HL-60/S4 treated with phorbol 12-myristate 13-acetate at 8.2 ng/mL for 4 days and 3 days (cell line): ENCODE results near the gene PRRT1.

Source experiments
- in situ Hi-C: fragments of 300-500 bp; cut with MboI; formaldehyde crosslinking; loops from 2 replicates; pipeline ENCODE4 v1.15.0; 2022; ENCODE audit warnings: low sequenced_read_pairs

Gene PRRT1

GRCh38 chr6:32127717-32128592 is 23.8 kb downstream of the PRRT1 start, which contains the start of gene ATF6B:
Gene ATF6B (minus strand): TSS chr6:32128246. CDS start chr6:32128207, 39 bp downstream.
- in situ Hi-C loops = no loop called here

- in situ Hi-C loops = no loop called here
These were observed 24.4 kb downstream of the PRRT1 start for GRCh38 chr6:32127409-32127716.

DNA sequence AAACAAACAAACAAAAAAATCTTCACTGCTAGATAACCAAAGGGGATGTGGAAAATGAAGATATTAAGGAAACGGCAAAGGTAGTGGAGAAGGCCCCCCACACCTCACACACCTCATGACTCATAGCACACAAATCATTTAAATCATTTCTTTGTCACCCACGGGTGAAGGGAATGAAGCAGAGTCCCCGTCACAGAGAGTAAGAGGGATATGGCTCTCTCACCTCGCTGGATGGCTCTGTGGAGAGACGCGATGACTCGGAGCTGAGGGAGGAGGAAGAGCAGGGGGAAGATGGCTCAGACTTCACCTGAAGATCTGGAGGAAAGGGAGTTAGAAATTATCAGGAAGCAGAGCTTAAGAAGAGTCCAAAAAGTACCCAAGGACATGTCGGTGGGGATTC is 24.9 kb downstream of the PRRT1 start:
- in situ Hi-C loops = no loop called here

GRCh38 chr6:32123681-32124080 is 28.1 kb downstream of the PRRT1 start:
- in situ Hi-C loops = no loop called here

DNA sequence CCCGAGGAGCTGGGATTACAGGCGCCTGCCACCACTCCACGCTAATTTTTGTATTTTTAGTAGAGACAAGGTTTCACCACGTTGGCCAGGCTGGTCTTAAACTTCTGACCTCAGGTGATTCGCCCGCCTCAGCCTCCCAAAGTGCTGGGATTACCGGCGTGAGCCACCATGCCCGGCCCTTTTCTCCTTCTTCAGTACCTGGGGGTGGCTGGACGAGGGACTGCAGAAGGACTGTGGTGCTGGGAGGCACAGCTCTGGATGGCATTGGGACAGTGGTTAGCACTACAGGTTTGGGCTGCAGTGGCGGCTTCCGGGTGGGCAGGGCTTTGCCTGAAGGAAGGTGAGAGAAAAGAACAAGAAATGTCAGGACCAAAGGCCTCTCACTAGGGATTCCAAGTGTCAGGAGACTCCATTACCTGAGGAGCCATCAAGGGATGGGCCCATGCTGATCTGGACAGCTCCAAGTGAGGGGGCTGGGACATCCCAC is 31.1 kb downstream of the PRRT1 start:
- in situ Hi-C loops = no loop called here

DNA sequence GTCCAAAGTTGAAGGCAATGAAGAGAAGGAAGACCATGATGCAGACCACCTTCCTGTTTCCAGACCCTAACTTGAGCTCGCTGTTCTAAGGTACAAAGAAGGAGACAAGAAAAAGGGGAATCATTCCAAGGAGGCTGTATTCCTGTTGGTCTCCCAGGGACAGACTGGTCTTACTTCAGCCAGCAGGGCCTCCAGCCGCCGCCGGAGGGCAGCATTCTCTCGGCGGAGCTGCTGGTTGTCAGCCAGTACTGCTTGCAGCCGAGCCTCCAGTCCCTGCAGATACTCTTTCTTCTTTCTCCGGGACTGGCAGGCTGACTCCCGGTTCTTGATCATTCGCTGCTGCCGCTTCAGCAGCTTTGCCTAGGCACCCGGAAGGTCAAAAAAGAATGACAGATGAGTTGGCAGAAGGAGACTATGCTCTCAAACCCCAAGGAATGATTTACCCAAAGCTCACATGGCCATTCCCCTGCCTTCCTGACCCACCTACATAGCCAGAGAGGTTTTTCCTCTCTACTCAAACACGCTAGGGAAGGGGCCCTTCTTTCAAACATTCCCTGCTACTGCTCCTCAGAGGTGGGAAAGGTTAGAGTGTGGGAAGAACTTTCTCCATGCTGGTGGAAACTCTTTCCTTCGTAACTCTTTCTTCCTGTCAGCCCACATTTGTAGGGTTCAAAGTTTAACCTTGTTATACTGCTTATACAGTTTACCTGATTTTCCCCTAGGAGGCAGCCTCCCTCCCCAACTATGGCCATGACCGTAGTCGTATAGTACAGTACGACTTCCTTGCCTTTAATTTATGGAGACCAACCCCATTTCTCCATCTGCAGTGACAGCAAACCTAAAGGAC is 32.7 kb downstream of the PRRT1 start:
- in situ Hi-C loops = no loop called here

DNA sequence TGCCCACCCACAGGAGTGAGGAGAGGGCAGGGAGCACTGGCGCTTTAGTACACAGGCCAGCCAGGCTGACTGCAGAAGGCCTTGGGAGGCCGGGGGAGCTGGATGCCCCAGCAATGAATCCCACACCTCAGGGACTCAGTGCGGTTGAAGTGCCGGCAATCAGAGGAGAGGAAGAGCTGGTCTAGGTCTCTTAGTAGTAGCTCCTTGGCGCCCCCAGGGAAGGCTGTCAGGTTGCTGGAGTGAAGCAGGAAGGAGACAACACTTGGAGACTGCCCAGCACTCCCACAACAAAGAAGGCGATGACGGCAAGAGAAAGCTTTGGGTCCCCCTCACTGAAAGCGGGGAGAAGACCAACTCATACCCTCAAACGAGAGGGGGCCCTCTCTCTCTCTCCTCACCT is 34.3 kb downstream of the PRRT1 start:
- in situ Hi-C loops = no loop called here

GRCh38 chr6:32116674-32117073 is 35.1 kb downstream of the PRRT1 start:
- in situ Hi-C loops = no loop called here

DNA sequence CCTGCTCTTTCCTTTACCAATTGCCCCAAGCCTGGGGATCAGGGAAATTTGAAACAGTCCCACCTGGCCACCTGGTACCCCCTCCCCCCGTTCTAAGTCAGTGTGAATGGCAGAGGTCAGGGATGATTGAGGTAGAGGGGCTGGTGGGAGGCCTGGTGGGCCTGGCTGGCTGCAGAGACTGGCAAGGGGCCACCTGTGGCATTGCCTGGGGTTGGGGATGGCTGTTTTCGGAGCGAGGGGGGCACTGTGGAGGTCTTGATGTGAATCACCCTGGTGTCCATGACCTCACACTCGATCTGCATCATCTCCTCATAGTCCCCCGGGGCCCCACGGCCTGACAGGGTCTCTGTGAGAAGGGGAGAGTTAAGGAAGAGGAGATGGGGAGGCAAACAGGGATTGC is 36.1 kb downstream of the PRRT1 start:
- in situ Hi-C loops = no loop called here

GRCh38 chr6:32114796-32115195 is 36.9 kb downstream of the PRRT1 start:
- in situ Hi-C loops = no loop called here

DNA sequence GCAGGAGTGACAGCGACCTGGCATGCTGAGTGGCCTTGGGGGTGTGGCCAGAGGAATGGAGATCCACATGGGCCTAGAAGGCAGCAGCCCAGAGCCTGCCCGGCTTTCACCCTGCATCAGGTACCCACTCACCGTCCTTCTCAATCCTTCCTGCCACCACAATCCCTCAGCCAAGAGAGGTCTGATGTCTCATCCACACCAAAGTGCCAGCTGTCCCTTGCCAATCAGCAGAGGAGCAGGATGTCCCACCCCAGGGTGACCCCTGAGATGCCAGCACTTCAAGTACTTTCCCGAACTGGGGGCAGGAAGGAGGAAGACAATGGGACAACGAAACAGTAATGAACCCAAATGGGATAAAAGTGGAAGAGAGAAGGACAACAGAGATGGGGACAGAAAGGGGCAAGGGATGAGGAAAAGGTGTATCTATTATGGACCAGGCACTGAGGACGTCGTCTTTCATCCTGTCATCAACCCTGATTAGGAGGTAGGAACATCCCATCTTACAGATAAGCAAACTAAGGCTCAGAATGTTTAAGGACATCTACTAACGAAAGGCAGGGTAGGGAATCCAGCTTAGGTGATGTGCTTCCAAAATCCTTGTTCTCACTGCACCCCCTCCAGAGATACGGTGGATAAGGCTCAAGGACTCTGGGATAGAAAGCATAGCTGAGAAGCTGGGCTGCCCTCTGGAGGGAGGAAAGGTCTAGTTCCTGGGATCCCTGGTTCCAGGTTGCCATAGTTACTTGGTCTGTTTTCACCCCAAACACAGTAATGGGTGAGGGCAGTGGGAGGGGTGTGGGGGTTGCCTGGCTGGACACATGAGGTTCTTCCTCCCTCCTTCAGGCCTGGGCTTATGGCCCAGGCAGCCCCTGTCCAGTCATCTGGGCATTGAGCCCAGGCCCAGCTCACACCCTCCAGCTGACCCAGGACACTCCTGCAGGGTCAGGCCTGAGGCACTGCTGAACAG is 38.1 kb downstream of the PRRT1 start:
- in situ Hi-C loops = no loop called here

- in situ Hi-C loops = no loop called here
These were observed 39.2 kb downstream of the PRRT1 start for GRCh38 chr6:32112431-32112980.

DNA sequence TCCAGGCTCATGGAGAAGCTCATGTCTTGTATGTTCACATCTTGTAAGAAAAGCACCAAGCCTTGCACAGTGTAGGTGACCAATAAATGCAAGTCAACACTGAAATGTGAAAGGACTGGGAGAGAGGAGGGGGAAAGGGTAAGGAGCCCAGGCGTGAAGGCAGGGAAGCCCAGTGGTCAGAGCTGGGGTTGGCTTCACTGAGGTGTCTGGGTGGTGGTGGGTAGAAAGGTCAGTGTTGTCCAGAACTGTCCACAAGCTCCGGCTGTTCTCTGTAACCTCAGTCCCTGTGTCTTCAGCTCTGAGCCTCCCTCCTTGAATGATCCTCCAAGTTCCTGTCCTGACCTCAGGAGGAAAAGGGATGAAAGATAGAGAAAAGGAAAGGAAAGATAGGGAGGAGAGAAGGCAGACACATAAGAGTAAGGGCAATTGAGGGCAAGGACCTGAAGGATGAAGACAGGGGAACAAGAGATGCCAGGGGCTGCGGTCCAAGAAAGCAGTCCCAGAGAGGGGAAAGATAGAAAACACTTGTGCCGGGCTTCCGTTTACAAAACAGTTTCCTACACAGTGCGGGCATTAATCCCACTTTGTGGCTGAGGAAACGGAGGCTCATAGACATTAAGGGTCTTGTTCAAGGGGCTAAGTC is 40.2 kb downstream of the PRRT1 start:
- in situ Hi-C loops = no loop called here

DNA sequence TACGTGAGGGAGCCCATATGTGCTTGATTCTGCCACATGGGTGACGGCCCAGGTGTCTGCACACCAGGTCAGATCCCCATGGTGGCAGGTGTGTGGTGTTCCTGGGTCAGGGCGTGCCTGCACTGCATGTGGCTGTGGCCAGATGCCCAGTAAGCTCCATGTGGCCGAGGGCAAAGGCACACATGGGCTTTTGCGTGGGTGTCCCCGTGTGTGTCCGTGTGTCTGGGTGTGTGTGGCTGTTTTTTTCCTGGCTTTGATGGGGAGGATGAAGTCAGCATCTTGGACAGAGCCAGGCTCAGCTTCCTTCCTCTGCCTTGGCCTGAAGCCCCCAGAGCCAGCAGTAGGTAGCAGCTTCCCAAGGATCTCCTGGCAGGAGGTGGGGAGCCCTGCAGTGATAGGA is 41.1 kb downstream of the PRRT1 start:
- in situ Hi-C loops = no loop called here

- in situ Hi-C loops = no loop called here
These were observed 42.0 kb downstream of the PRRT1 start for GRCh38 chr6:32109765-32110160.

DNA sequence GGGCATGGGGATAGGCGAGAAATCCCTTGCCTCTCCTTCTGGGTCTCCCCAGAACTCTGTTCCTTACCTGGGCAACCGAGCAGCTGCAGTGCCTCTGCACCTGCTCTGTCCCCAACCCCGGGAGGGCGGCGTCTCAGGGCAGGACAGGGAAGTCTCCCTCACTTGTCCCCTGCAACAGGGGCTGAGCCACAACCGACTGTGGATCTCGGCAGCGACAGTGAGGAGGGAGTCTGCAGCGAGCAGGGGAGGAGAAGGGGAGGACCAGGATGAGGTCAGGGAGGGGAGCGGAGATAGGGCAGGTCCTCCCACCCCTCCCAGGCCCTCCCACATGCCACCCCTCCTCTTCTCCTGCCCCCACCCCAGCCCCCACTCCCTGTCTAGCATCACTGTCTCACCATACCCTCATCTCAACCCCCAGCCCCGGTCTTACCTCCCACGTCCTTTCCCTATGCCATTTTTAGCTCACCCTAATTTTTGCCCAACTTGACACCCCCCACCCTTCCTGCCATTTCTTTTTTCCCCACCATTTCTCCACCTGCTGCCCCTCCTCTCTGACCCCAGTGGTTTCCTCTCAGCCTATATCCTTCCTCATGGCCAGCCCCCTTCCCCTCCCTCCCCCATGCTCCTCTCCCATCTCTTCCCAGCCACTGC is 42.5 kb downstream of the PRRT1 start, which contains the start of gene TNXB:
Gene TNXB (minus strand): TSS at position 225 of the 651 bp plus-strand sequence. CDS start 11,140 bp downstream, outside the sequence.
- in situ Hi-C loops = no loop called here

- in situ Hi-C loops = no loop called here
These were observed 43.0 kb downstream of the PRRT1 start for GRCh38 chr6:32108727-32109113.

- in situ Hi-C loops = no loop called here
These were observed 43.6 kb downstream of the PRRT1 start for GRCh38 chr6:32108094-32108627.

- in situ Hi-C loops = no loop called here
These were observed 44.3 kb downstream of the PRRT1 start for GRCh38 chr6:32107406-32107805.
